HepG2 (cell line): ENCODE measurements around the gene HECTD1. TPM values are rescaled to one million over a fixed set of nuclear protein-coding genes. Genes with fewer than 3 reads are reported as not detected.

Source experiments
- ATAC-seq: fragments of 200-7000 bp; cut with Tn5 transposase; 3 replicates; pipeline ENCODE4 v1.9.1; 2020; ENCODE audit warnings: mild to moderate bottlenecking, moderate library complexity
- BruUV-seq: library from RNA; stranded (reverse); fragments of 400-500 nt; replicated peaks from 2 replicates; lab custom pipeline; 2021; lab: Mats Ljungman, UMichigan
- CTCF ChIA-PET: fragments of 300-600 bp; formaldehyde crosslinking; extraction: SDS; loops from one replicate; lab custom pipeline; 2021; ENCODE audit warnings: low total read pairs, inconsistent platforms, low intra/inter-chr PET ratio; lab: Yijun Ruan, JAX
- POLR2A ChIA-PET: fragments of 350-600 bp; sonication (Branson Sonifier 250); formaldehyde crosslinking; loops from one replicate; lab custom pipeline; 2020; ENCODE audit warnings: antibody characterized with exemption, inconsistent platforms; lab: Yijun Ruan, JAX
- DNase-seq: peaks from one replicate; pipeline ENCODE4 v3.0.0-alpha.2; 2015; ENCODE audit warnings: low spot score
- FAIRE-seq: peaks from 3 replicates; lab custom pipeline; 2011; peaks lifted over from hg19 to GRCh38; lab: Jason Lieb, UNC
- H2AFZ ChIP-seq: one replicate; pipeline ENCODE4 v1.6.1; 2011; ENCODE audit warnings: low read length, inconsistent platforms
- H3K27ac ChIP-seq: fragments of 300-600 bp; 3 replicates; pipeline ENCODE4 v1.8.0; 2011; ENCODE audit warnings: mixed run types, mild to moderate bottlenecking, mixed read lengths, low read length, inconsistent platforms; ENCODE audit not compliant: insufficient read depth; ENCODE audit errors: extremely low read length
- H3K27me3 ChIP-seq, 2 experiments: fragments of 200-600 bp in 1 of 2; 2 replicates in 1 of 2; 3 replicates in 1 of 2; pipeline versions ENCODE4 v1.6.0 to v1.8.0; 2011; ENCODE audit warnings: low read length in 2 of 2, mild to moderate bottlenecking in 2 of 2, moderate library complexity in 2 of 2, inconsistent platforms in 1 of 2; ENCODE audit not compliant: insufficient read depth in 2 of 2, control insufficient read depth in 1 of 2
- H3K36me3 ChIP-seq, 2 experiments: fragments of 200-600 bp in 1 of 2; replicated peaks in 1 of 2; 2 replicates in 1 of 2; 3 replicates in 1 of 2; pipeline versions ENCODE4 v1.5.1 to v1.8.0; 2011; ENCODE audit warnings: low read length in 2 of 2, inconsistent platforms in 1 of 2; ENCODE audit not compliant: insufficient read depth in 2 of 2, control insufficient read depth in 1 of 2
- H3K4me1 ChIP-seq: 2 replicates; pipeline ENCODE4 v1.5.1; 2012; ENCODE audit warnings: low read length, inconsistent platforms; ENCODE audit not compliant: insufficient read depth
- H3K4me2 ChIP-seq: 2 replicates; pipeline ENCODE4 v1.6.0; 2011; ENCODE audit warnings: low read depth, low read length, inconsistent platforms
- H3K4me3 ChIP-seq, 3 experiments: fragments of 200-600 bp in 1 of 3; sonication (generic), shearing (Covaris generic) in 1 of 3; replicated peaks in 1 of 3; 2 replicates each; pipeline ENCODE4 v1.5.1; 2011 to 2016; ENCODE audit warnings: low read length in 3 of 3, inconsistent platforms in 2 of 3, low read depth in 2 of 3, mild to moderate bottlenecking in 2 of 3, control low read depth in 1 of 3, mixed read lengths in 1 of 3; ENCODE audit not compliant: insufficient read depth in 1 of 3
- H3K79me2 ChIP-seq: one replicate; pipeline ENCODE4 v1.6.1; 2011; ENCODE audit warnings: low read length, inconsistent platforms; ENCODE audit not compliant: insufficient read depth
- H3K9ac ChIP-seq: 2 replicates; pipeline ENCODE4 v1.6.0; 2011; ENCODE audit warnings: mild to moderate bottlenecking, low read depth, low read length, inconsistent platforms; ENCODE audit not compliant: insufficient read depth
- H3K9me3 ChIP-seq: 2 replicates; pipeline ENCODE4 v1.5.1; 2012; ENCODE audit warnings: mild to moderate bottlenecking, low read length
- H4K20me1 ChIP-seq: 2 replicates; pipeline ENCODE4 v1.6.0; 2011; ENCODE audit warnings: inconsistent platforms, mild to moderate bottlenecking, low read length, moderate library complexity; ENCODE audit not compliant: insufficient read depth
- CBFB ChIP-seq: sonication (generic); formaldehyde crosslinking; IDR thresholded peaks from 2 replicates; pipeline ENCODE4 v1.4.0; 2020; ENCODE audit warnings: missing genetic modification reagents
- CREM ChIP-seq, 2 experiments: sonication (generic) in 1 of 2; formaldehyde crosslinking in 1 of 2; IDR thresholded peaks; 2 replicates each; pipeline versions ENCODE4 v1.4.0 to v1.6.1; 2016 to 2020; ENCODE audit warnings: antibody characterized with exemption in 1 of 2, mild to moderate bottlenecking in 1 of 2, missing genetic modification reagents in 1 of 2
- MLX ChIP-seq: IDR thresholded peaks from 2 replicates; pipeline ENCODE4 v1.6.1; 2016
- NCOA2 ChIP-seq: sonication (generic); formaldehyde crosslinking; IDR thresholded peaks from 2 replicates; pipeline ENCODE4 v1.8.0; 2022; ENCODE audit warnings: inconsistent platforms
- PHF8 ChIP-seq: sonication (generic); formaldehyde crosslinking; IDR thresholded peaks from 2 replicates; pipeline ENCODE4 v1.5.0; 2020; ENCODE audit warnings: missing genetic modification reagents
- ZFYVE20 ChIP-seq: sonication (generic); formaldehyde crosslinking; IDR thresholded peaks from 2 replicates; pipeline ENCODE4 v1.8.0; 2023; ENCODE audit warnings: low read depth, mild to moderate bottlenecking, moderate library complexity, missing genetic modification reagents, borderline replicate concordance
- ZNF253 ChIP-seq: sonication (generic); formaldehyde crosslinking; IDR thresholded peaks from 2 replicates; pipeline ENCODE4 v1.8.0; 2022; ENCODE audit warnings: mild to moderate bottlenecking, missing genetic modification reagents, borderline replicate concordance
- ZNF501 ChIP-seq: sonication (generic); formaldehyde crosslinking; IDR thresholded peaks from 2 replicates; pipeline ENCODE4 v1.5.1; 2020; ENCODE audit warnings: mild to moderate bottlenecking, moderate library complexity, missing genetic modification reagents
- ZNF549 ChIP-seq: sonication (generic); formaldehyde crosslinking; IDR thresholded peaks from 2 replicates; pipeline ENCODE4 v1.5.0; 2020; ENCODE audit warnings: missing genetic modification reagents
- ZNF800 ChIP-seq: sonication (generic); formaldehyde crosslinking; IDR thresholded peaks from 2 replicates; pipeline ENCODE4 v1.4.0; 2020; ENCODE audit warnings: missing genetic modification reagents
- WGBS: methylation state at CpG from one replicate; pipeline ENCODE4 v1.1.6; 2017; ENCODE audit warnings: low lambda C conversion rate; 5-methylcytosine and 5-hydroxymethylcytosine counted together
- in situ Hi-C: cut with HindIII; loops from 2 replicates; pipeline ENCODE4 v1.10.0; 2017; ENCODE audit warnings: low pct_unique_long_range_greater_than_20kb; ENCODE audit not compliant: extremely low pct_ligation_motif_present
- intact Hi-C: fragments of 100-400 bp; cut with micrococcal nuclease; formaldehyde crosslinking; loops from one replicate; pipeline ENCODE4 v1.10.0; 2022; ENCODE audit not compliant: unreplicated experiment
- polyA plus RNA-seq, 8 experiments: library from polyadenylated mRNA; depleted of rRNA in 3 of 8; stranded (reverse) in 7 of 8; unstranded in 1 of 8; fragments of >200 nt; fragmentation: Illumina TruSeq in 4 of 8; extraction: Trizol in 4 of 8; gene quantifications; 2 replicates each; pipeline versions ENCODE4 v1.2.1 to v1.2.3, GENCODE V29; 2011 to 2016; ENCODE audit warnings: low read depth in 4 of 8, missing spikeins in 1 of 8, mixed read lengths in 1 of 8; ENCODE audit not compliant: insufficient read depth in 1 of 8
- total RNA-seq, 5 experiments: library from RNA; depleted of rRNA; stranded (reverse); fragments of >200 nt; fragmentation: Illumina TruSeq; extraction: Trizol; gene quantifications; 2 replicates each; pipeline ENCODE4 v1.2.3, GENCODE V29; 2016; ENCODE audit warnings: low read depth in 1 of 5
- TF ChIP-seq, protein P1 (sequence below): sonication (generic); formaldehyde crosslinking; IDR thresholded peaks from 2 replicates; pipeline ENCODE4 v1.8.1; 2023; ENCODE audit warnings: mild to moderate bottlenecking, missing genetic modification reagents
- TF ChIP-seq, protein P2 (sequence below): sonication (generic); formaldehyde crosslinking; IDR thresholded peaks from 2 replicates; pipeline ENCODE4 v1.9.0; 2021; ENCODE audit warnings: mild to moderate bottlenecking, missing genetic modification reagents

The HECTD1 gene
- total and polyA plus RNA-seq, 2 of the 13 experiments (the other 11 are each of a cell fraction or from before 2014, with no cell fraction given), result 312 to 560 TPM

DNA sequence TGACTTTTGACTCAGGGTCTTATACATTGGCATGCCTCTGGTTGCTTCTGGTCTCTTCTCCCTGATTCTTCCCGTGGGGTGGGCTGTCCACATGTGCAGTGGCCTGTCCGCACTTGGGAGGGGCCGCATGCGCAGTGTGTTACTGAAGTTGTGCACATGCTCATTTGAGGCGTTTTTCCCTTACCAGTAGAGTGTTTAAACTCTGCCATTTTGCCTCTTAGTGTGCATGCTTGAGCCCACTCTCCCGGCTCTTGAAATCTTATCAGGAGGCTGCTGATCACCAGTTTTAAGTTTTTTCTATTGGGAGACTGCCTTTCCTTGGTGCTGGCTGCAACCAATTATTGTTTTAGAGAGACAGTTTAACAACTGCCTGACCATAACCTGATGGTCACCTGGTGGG is 32.1 kb upstream of the HECTD1 start:
- no peaks in the 10 kb centered on the region for H4K20me1 ChIP-seq
- intact Hi-C loops (no loop called here), in situ Hi-C loops (no loop called here)
- BruUV-seq, result no TSS peak
- no peaks in the 10 kb centered on the region for H3K36me3 ChIP-seq
- no peak overlapping the region for H3K4me3 ChIP-seq
- H3K27ac ChIP-seq, result no peak overlapping the region
- WGBS, result 89% methylated on average over 6 of the region's 6 CpGs
- DNase-seq, result no peak
- ChIA-PET POLR2A (no interaction called here), CTCF (no interaction called here)
- H3K4me1 ChIP-seq, result peaks cover 34% of the 10 kb centered on the region
- FAIRE-seq, result no peak
- no peak overlapping the region for H3K4me2 ChIP-seq
- no peak overlapping the region for H3K9ac ChIP-seq
- no peaks in the 10 kb centered on the region for H3K79me2 ChIP-seq
- no peaks in the 10 kb centered on the region for H3K27me3 ChIP-seq
- ATAC-seq, result no peak
- no peak overlapping the region for H2AFZ ChIP-seq
- TF ChIP-seq, protein P1, sequence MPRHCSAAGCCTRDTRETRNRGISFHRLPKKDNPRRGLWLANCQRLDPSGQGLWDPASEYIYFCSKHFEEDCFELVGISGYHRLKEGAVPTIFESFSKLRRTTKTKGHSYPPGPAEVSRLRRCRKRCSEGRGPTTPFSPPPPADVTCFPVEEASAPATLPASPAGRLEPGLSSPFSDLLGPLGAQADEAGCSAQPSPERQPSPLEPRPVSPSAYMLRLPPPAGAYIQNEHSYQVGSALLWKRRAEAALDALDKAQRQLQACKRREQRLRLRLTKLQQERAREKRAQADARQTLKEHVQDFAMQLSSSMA (CRISPR knock-in tag), result 0 out of 2 replicates have a peak, but pooled peaks have one; percentile 54
- no peak for TF ChIP-seq CREM (IDR thresholded peaks at IDR 0.05)
- no peak for TF ChIP-seq CREM (CRISPR knock-in tag; IDR thresholded peaks at IDR 0.05)
- 0 out of 2 replicates have a peak, but pooled peaks have one; percentile 31 for TF ChIP-seq ZFYVE20 (CRISPR knock-in tag)
- TF ChIP-seq MLX, result no peak
- TF ChIP-seq, protein P2, sequence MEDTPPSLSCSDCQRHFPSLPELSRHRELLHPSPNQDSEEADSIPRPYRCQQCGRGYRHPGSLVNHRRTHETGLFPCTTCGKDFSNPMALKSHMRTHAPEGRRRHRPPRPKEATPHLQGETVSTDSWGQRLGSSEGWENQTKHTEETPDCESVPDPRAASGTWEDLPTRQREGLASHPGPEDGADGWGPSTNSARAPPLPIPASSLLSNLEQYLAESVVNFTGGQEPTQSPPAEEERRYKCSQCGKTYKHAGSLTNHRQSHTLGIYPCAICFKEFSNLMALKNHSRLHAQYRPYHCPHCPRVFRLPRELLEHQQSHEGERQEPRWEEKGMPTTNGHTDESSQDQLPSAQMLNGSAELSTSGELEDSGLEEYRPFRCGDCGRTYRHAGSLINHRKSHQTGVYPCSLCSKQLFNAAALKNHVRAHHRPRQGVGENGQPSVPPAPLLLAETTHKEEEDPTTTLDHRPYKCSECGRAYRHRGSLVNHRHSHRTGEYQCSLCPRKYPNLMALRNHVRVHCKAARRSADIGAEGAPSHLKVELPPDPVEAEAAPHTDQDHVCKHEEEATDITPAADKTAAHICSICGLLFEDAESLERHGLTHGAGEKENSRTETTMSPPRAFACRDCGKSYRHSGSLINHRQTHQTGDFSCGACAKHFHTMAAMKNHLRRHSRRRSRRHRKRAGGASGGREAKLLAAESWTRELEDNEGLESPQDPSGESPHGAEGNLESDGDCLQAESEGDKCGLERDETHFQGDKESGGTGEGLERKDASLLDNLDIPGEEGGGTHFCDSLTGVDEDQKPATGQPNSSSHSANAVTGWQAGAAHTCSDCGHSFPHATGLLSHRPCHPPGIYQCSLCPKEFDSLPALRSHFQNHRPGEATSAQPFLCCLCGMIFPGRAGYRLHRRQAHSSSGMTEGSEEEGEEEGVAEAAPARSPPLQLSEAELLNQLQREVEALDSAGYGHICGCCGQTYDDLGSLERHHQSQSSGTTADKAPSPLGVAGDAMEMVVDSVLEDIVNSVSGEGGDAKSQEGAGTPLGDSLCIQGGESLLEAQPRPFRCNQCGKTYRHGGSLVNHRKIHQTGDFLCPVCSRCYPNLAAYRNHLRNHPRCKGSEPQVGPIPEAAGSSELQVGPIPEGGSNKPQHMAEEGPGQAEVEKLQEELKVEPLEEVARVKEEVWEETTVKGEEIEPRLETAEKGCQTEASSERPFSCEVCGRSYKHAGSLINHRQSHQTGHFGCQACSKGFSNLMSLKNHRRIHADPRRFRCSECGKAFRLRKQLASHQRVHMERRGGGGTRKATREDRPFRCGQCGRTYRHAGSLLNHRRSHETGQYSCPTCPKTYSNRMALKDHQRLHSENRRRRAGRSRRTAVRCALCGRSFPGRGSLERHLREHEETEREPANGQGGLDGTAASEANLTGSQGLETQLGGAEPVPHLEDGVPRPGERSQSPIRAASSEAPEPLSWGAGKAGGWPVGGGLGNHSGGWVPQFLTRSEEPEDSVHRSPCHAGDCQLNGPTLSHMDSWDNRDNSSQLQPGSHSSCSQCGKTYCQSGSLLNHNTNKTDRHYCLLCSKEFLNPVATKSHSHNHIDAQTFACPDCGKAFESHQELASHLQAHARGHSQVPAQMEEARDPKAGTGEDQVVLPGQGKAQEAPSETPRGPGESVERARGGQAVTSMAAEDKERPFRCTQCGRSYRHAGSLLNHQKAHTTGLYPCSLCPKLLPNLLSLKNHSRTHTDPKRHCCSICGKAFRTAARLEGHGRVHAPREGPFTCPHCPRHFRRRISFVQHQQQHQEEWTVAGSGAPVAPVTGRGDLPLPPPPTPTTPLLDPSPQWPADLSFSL (CRISPR knock-in tag), result no peak
- TF ChIP-seq ZNF800 (CRISPR knock-in tag), result no peak
- no peak for TF ChIP-seq CBFB (CRISPR knock-in tag)
- TF ChIP-seq PHF8 (CRISPR knock-in tag), result no peak
- TF ChIP-seq NCOA2 (CRISPR knock-in tag), result no peak
- TF ChIP-seq ZNF549 (CRISPR knock-in tag), result no peak
- no peak for TF ChIP-seq ZNF253 (CRISPR knock-in tag)
- TF ChIP-seq ZNF501 (CRISPR knock-in tag), result no peak
- H3K9me3 ChIP-seq, result no peaks in the 10 kb centered on the region
